Suprapubic skin (tissue), 3 donors: ENCODE results near the gene RELT.

ENCODE experiments used
- POLR2A ChIP-seq, 2 donors: fragments of 450-650 bp; IDR thresholded peaks; one replicate each; pipeline ENCODE4 v1.6.1; 2017; ENCODE audit warnings: antibody characterized with exemption in 2 of 2, mild to moderate bottlenecking in 2 of 2, moderate library complexity in 2 of 2
- TF ChIP-seq, protein P1 (sequence below), 2 donors: fragments of 200-600 bp in 1 of 2; fragments of 450-650 bp in 1 of 2; sonication (generic) in 1 of 2; IDR thresholded peaks; one replicate each; pipeline ENCODE4 v1.5.1; 2016 to 2019; ENCODE audit warnings: antibody characterized with exemption in 2 of 2, mild to moderate bottlenecking in 1 of 2, moderate library complexity in 1 of 2

DNA sequence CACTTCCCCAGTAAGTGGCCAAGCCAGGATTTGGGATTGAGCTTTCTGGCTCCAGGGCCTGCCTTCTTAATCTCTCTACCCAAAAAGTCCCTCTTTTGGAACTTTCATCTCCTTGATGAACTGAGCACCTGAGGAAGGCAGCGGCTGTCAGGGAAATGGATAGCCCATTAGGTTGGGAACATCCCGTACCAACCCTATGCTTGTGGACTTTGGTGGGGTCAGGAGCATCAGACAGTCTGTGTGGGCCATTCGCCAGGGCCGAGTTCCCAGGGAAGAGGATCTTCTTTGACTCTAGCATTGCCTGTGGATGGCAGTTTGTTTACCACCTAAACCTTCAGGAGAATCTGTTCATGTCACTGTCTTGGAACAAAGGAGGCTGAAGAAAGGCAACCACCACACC is 37.9 kb upstream of the RELT start:
- TF ChIP-seq, protein P1, sequence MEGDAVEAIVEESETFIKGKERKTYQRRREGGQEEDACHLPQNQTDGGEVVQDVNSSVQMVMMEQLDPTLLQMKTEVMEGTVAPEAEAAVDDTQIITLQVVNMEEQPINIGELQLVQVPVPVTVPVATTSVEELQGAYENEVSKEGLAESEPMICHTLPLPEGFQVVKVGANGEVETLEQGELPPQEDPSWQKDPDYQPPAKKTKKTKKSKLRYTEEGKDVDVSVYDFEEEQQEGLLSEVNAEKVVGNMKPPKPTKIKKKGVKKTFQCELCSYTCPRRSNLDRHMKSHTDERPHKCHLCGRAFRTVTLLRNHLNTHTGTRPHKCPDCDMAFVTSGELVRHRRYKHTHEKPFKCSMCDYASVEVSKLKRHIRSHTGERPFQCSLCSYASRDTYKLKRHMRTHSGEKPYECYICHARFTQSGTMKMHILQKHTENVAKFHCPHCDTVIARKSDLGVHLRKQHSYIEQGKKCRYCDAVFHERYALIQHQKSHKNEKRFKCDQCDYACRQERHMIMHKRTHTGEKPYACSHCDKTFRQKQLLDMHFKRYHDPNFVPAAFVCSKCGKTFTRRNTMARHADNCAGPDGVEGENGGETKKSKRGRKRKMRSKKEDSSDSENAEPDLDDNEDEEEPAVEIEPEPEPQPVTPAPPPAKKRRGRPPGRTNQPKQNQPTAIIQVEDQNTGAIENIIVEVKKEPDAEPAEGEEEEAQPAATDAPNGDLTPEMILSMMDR (IDR thresholded peaks at IDR 0.05) = no peak
- TF ChIP-seq POLR2A (IDR thresholded peaks at IDR 0.05) = no peak
